Peyer's patch (tissue), 4 donors: ENCODE measurements around the gene VGLL2. TPM values are rescaled to one million over a fixed set of nuclear protein-coding genes. Genes with fewer than 3 reads are reported as not detected.

Experiments used
- DNase-seq, 3 donors: peaks; one replicate each; pipeline ENCODE4 v3.0.0-alpha.2; 2017 to 2019
- H3K27ac ChIP-seq, 4 donors: fragments of 200-600 bp; sonication (generic); one replicate each; pipeline ENCODE4 v1.5.1; 2016 to 2019
- H3K27me3 ChIP-seq, 2 donors: fragments of 200-600 bp; sonication (generic); one replicate each; pipeline ENCODE4 v1.5.1; 2019
- H3K36me3 ChIP-seq, 3 donors: fragments of 200-600 bp; sonication (generic); one replicate each; pipeline ENCODE4 v1.5.1; 2016 to 2019
- H3K4me1 ChIP-seq, 4 donors: fragments of 200-600 bp; sonication (generic); one replicate each; pipeline ENCODE4 v1.5.1; 2016 to 2019
- H3K4me3 ChIP-seq, 4 donors: fragments of 200-600 bp; sonication (generic); 1 replicate in 3 of 4; 2 replicates in 1 of 4; pipeline ENCODE4 v1.5.1; 2016 to 2019; ENCODE audit warnings: mild to moderate bottlenecking in 1 of 4
- H3K9me3 ChIP-seq, 4 donors: fragments of 200-600 bp; sonication (generic); one replicate each; pipeline ENCODE4 v1.5.1; 2016 to 2019; ENCODE audit warnings: mild to moderate bottlenecking in 1 of 4
- CTCF ChIP-seq, 6 experiments: fragments of 450-650 bp in 4 of 6; fragments of 200-600 bp in 2 of 6; sonication (generic) in 1 of 6; IDR thresholded peaks; one replicate each; pipeline ENCODE4 v1.5.1; 2017 to 2019; ENCODE audit warnings: antibody characterized with exemption in 6 of 6, mild to moderate bottlenecking in 3 of 6, moderate library complexity in 1 of 6
- POLR2A ChIP-seq, 2 donors: fragments of 450-650 bp; IDR thresholded peaks; one replicate each; pipeline ENCODE4 v1.5.1; 2017; ENCODE audit warnings: antibody characterized with exemption in 2 of 2, mild to moderate bottlenecking in 2 of 2, moderate library complexity in 2 of 2
- total RNA-seq, 4 donors: library from RNA; depleted of rRNA; stranded (reverse); fragments of >200 nt; gene quantifications; one replicate each; pipeline ENCODE4 v1.1.0, GENCODE V29; 2016

VGLL2 gene
- total RNA-seq, 4 donors from 2014 or later = not detected

DNA sequence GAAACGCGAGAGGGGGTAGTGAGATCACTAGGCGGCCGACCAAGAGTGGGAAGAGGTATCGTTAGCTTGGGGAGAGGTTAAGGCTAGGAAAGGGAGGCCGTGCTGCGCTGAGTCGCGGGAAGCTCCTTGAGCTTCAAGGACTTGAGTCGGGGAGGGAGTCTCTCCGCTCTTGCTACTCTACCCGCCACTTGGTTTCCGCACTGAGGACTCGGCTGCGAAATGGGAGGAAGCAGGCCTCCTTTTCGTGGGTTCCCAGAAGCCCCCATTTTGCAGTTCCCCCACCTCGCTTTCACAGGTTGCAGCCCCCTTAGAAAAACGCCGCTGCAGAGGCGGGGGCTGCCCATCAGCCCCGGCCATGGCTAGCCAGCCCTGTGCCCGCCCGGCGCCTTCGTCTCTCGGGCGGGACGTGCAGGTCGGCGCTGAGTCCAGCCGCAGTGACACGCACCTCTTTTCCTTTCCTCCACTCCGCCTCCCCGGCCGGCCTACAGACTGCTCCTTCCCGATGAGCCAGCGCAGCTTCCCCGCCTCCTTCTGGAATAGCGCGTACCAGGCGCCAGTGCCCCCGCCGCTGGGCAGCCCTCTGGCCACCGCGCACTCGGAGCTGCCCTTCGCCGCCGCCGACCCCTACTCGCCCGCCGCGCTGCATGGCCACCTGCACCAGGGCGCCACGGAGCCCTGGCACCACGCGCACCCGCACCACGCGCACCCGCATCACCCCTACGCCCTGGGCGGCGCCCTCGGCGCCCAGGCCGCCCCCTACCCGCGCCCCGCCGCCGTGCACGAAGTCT is 4.9 kb downstream of the VGLL2 start:
- no peaks in the 10 kb centered on the region for H3K9me3 ChIP-seq
- H3K36me3 ChIP-seq = no peaks in the 10 kb centered on the region
- H3K4me1 ChIP-seq = peaks cover 0 to 24% (median 3%) of the 10 kb centered on the region in 4 donors
- no peak for TF ChIP-seq POLR2A (IDR thresholded peaks at IDR 0.05)
- no peak for TF ChIP-seq CTCF (IDR thresholded peaks at IDR 0.05)
- no peak overlapping the region for H3K27ac ChIP-seq
- peak overlapping the region in 2 of 4 donors; percentile 20 to 27 for H3K4me3 ChIP-seq
- DNase-seq = no peak
- peaks cover 0 to 56% of the 10 kb centered on the region in 2 donors for H3K27me3 ChIP-seq

GRCh38 chr6:117270843-117271507 is 5.6 kb downstream of the VGLL2 start:
- Histone ChIP-seq H3K27me3 (peaks cover 0 to 49% of the 10 kb centered on the region in 2 donors), H3K4me1 (peaks cover 0 to 18% (median 2%) of the 10 kb centered on the region in 4 donors), H3K36me3 (no peaks in the 10 kb centered on the region), H3K27ac (no peak overlapping the region), H3K9me3 (no peaks in the 10 kb centered on the region), H3K4me3 (peak overlapping the region in 2 of 4 donors; percentile 20 to 27)
- no peak for TF ChIP-seq CTCF (IDR thresholded peaks at IDR 0.05)
- no peak for TF ChIP-seq POLR2A (IDR thresholded peaks at IDR 0.05)
- no peak for DNase-seq

DNA sequence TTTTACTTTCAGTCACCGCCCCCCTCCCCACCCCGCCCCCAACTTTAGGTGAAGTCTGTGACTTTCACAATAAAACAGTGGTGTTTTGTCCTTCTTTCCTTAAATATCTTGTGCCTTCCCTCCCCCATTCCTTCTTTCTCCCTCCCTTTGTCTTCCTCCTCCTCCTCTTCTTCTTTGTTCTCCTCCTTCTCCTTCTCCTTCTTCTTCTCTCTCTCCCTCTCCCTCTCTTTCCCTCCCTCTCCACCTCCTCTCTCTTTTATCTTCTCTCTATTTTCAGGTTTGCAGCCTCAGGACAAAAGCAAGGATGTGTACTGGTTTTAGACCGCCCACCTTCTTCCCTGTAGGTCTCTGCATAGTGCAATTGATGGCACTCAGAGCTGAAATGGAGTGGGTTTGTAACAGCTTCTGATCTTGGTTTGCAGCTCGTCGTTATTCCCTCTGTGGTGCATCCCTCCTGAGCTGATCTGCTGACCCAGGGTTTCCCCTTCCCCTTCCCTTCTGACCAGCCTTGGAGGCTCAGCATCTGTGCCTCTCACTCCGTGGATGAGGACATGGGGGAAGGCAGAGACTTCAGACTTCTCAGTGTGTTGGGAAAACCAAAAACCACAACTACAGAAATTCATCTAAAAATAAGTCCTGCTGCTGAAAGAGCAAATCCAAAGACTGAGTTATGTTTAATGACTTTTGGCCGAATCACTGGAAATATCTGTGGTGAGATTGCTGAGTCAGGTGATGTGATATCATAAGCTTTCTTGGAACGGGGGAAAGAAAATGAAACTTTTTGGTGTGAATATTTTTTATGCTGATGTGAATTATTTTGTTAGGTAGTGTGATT is 6.9 kb downstream of the VGLL2 start:
- Histone ChIP-seq H3K27ac (no peak overlapping the region), H3K4me1 (peaks cover 0 to 12% (median 2%) of the 10 kb centered on the region in 4 donors), H3K27me3 (peaks cover 0 to 40% of the 10 kb centered on the region in 2 donors), H3K4me3 (no peak overlapping the region), H3K36me3 (no peaks in the 10 kb centered on the region), H3K9me3 (no peaks in the 10 kb centered on the region)
- TF ChIP-seq POLR2A (IDR thresholded peaks at IDR 0.05) (no peak), CTCF (IDR thresholded peaks at IDR 0.05) (no peak)
- no peak for DNase-seq

- DNase-seq = no peak
- TF ChIP-seq CTCF (IDR thresholded peaks at IDR 0.05) = no peak
- no peak for TF ChIP-seq POLR2A (IDR thresholded peaks at IDR 0.05)
- H3K4me3 ChIP-seq = no peak overlapping the region
- no peaks in the 10 kb centered on the region for H3K9me3 ChIP-seq
- H3K4me1 ChIP-seq = peaks cover 0 to 12% (median 2%) of the 10 kb centered on the region in 4 donors
- H3K27me3 ChIP-seq = peaks cover 0 to 34% of the 10 kb centered on the region in 2 donors
- H3K27ac ChIP-seq = no peak overlapping the region
- no peaks in the 10 kb centered on the region for H3K36me3 ChIP-seq
Observed at GRCh38 chr6:117272891-117273290, 7.5 kb downstream of the VGLL2 start.

DNA sequence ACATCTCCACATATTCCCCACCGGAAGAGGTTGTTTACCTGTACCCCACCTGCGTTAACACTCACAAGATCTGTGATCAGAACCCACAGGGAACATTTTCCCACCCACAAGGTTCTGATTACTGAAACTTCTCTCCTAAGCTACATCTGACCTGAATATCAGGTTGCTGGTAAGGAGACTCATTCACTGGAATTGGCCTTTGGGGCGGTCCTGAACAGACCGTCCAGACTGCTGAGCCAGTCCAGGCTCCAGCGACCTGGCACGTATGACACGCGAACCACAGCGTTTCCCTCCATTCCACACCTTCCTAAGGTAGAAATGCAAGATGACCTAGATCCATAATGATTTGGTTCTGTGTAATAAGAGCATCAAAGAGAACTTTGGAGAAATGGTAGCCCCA is 9.8 kb downstream of the VGLL2 start:
- Histone ChIP-seq H3K4me1 (peaks cover 0 to 8% (median 2%) of the 10 kb centered on the region in 4 donors), H3K27me3 (peaks cover 0 to 13% of the 10 kb centered on the region in 2 donors), H3K36me3 (no peaks in the 10 kb centered on the region), H3K4me3 (no peak overlapping the region), H3K27ac (no peak overlapping the region), H3K9me3 (no peaks in the 10 kb centered on the region)
- no peak for DNase-seq
- no peak for TF ChIP-seq POLR2A (IDR thresholded peaks at IDR 0.05)
- no peak for TF ChIP-seq CTCF (IDR thresholded peaks at IDR 0.05)
